Tibial nerve (tissue), 3 donors: ENCODE results near the gene CNOT11.

Source experiments
- CTCF ChIP-seq, 5 experiments: fragments of 200-600 bp in 3 of 5; fragments of 450-650 bp in 2 of 5; sonication (generic) in 3 of 5; IDR thresholded peaks; one replicate each; pipeline ENCODE4 v1.5.1; 2016 to 2019; ENCODE audit warnings: antibody characterized with exemption in 5 of 5, mild to moderate bottlenecking in 3 of 5, moderate library complexity in 2 of 5
- POLR2A ChIP-seq, 2 donors: fragments of 450-650 bp; IDR thresholded peaks; one replicate each; pipeline ENCODE4 v1.6.1; 2017; ENCODE audit warnings: antibody characterized with exemption in 2 of 2, mild to moderate bottlenecking in 2 of 2, moderate library complexity in 2 of 2

DNA sequence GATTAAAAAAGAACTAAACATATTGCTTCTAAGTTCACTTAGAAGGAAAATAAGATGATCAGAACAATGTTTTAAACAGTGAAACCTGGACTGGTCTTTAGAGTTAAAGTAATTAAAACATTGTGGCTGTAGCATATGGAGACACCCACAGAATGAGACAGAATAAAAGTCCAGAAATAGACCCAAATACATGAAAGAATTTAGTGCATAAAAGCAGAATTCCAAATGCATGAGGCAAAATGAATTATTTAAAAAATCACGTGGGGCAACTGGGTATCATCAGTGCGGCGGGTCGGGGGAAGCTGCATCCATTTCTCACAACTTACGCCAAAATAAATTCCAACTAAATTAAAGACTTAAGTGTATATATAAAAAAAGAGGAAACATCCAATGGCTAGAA, 43.7 kb downstream of the CNOT11 start:
- TF ChIP-seq CTCF (IDR thresholded peaks at IDR 0.05) (no peak), POLR2A (IDR thresholded peaks at IDR 0.05) (no peak)
